Neuronal stem cell (in vitro differentiated cells): ENCODE measurements around the gene SPTLC3.

Experiments used
- DNase-seq: peaks from one replicate; pipeline ENCODE4 v3.0.0-alpha.2; 2013; ENCODE audit warnings: low spot score
- H2AFZ ChIP-seq: one replicate; pipeline ENCODE4 v1.6.1; 2013; ENCODE audit warnings: mild to moderate bottlenecking, low read length, inconsistent platforms
- H2AK5ac ChIP-seq: 2 replicates; pipeline ENCODE4 v1.6.1; 2013; ENCODE audit warnings: low read depth, mild to moderate bottlenecking, inconsistent platforms, low read length, moderate library complexity, mixed read lengths
- H2BK120ac ChIP-seq: 2 replicates; pipeline ENCODE4 v1.6.1; 2013; ENCODE audit warnings: low read depth, mild to moderate bottlenecking, inconsistent platforms, low read length, moderate library complexity, mixed read lengths
- H2BK12ac ChIP-seq: one replicate; pipeline ENCODE4 v1.6.1; 2013; ENCODE audit warnings: low read length, inconsistent platforms
- H2BK15ac ChIP-seq: 2 replicates; pipeline ENCODE4 v1.6.1; 2013; ENCODE audit warnings: mild to moderate bottlenecking, low read length, inconsistent platforms, mixed read lengths
- H2BK5ac ChIP-seq: one replicate; pipeline ENCODE4 v1.6.1; 2013; ENCODE audit warnings: inconsistent platforms, mild to moderate bottlenecking, low read length, moderate library complexity
- H3K14ac ChIP-seq: one replicate; pipeline ENCODE4 v1.6.1; 2013; ENCODE audit warnings: low read length, inconsistent platforms
- H3K18ac ChIP-seq: 2 replicates; pipeline ENCODE4 v1.6.1; 2013; ENCODE audit warnings: low read length, inconsistent platforms
- H3K23ac ChIP-seq: 2 replicates; pipeline ENCODE4 v1.6.1; 2013; ENCODE audit warnings: low read depth, mild to moderate bottlenecking, mixed read lengths, low read length, inconsistent platforms; ENCODE audit not compliant: poor library complexity
- H3K27ac ChIP-seq: replicated peaks from 3 replicates; pipeline ENCODE4 v1.5.1; 2013; ENCODE audit warnings: low read length, inconsistent platforms
- H3K27me3 ChIP-seq, 3 experiments: 2 replicates each; pipeline ENCODE4 v1.6.1; 2013; ENCODE audit warnings: low read length in 3 of 3, mild to moderate bottlenecking in 2 of 3, inconsistent platforms in 1 of 3, low read depth in 1 of 3, mixed read lengths in 1 of 3, moderate library complexity in 1 of 3; ENCODE audit not compliant: control insufficient read depth in 3 of 3, insufficient read depth in 3 of 3
- H3K36me3 ChIP-seq, 2 donors: replicated peaks in 1 of 2; 2 replicates each; pipeline ENCODE4 v1.6.1; 2013; ENCODE audit warnings: low read length in 2 of 2; ENCODE audit not compliant: control insufficient read depth in 2 of 2, insufficient read depth in 2 of 2
- H3K4ac ChIP-seq: 2 replicates; pipeline ENCODE4 v1.6.1; 2013; ENCODE audit warnings: inconsistent platforms, mild to moderate bottlenecking, low read length, moderate library complexity
- H3K4me1 ChIP-seq, 2 donors: 1 replicate in 1 of 2; 2 replicates in 1 of 2; pipeline ENCODE4 v1.6.1; 2013; ENCODE audit warnings: low read length in 2 of 2, low read depth in 1 of 2; ENCODE audit not compliant: control insufficient read depth in 2 of 2, insufficient read depth in 1 of 2
- H3K4me2 ChIP-seq: one replicate; pipeline ENCODE4 v1.6.1; 2013; ENCODE audit warnings: mild to moderate bottlenecking, low read length, inconsistent platforms; ENCODE audit not compliant: insufficient read depth, poor library complexity, severe bottlenecking
- H3K4me3 ChIP-seq, 2 donors: 2 replicates each; pipeline ENCODE4 v1.5.1; 2013; ENCODE audit warnings: low read length in 2 of 2, mild to moderate bottlenecking in 2 of 2, inconsistent platforms in 1 of 2, moderate library complexity in 1 of 2
- H3K79me1 ChIP-seq: one replicate; pipeline ENCODE4 v1.6.1; 2013; ENCODE audit warnings: low read depth, mild to moderate bottlenecking, inconsistent platforms, low read length, moderate library complexity
- H3K9ac ChIP-seq: one replicate; pipeline ENCODE4 v1.6.1; 2013; ENCODE audit warnings: mild to moderate bottlenecking, low read depth, low read length, inconsistent platforms; ENCODE audit not compliant: poor library complexity
- H3K9me3 ChIP-seq, 2 donors: replicated peaks in 1 of 2; 2 replicates each; pipeline versions ENCODE3 to v1.6.1; 2013; ENCODE audit warnings: low read length in 2 of 2, mild to moderate bottlenecking in 2 of 2, inconsistent platforms in 1 of 2, low read depth in 1 of 2, mixed read lengths in 1 of 2, moderate library complexity in 1 of 2; ENCODE audit not compliant: control insufficient read depth in 2 of 2, insufficient read depth in 1 of 2
- H4K8ac ChIP-seq: one replicate; pipeline ENCODE4 v1.6.1; 2013; ENCODE audit warnings: low read depth, mild to moderate bottlenecking, inconsistent platforms, low read length, moderate library complexity
- H4K91ac ChIP-seq: one replicate; pipeline ENCODE4 v1.6.1; 2013; ENCODE audit warnings: low read length, low read depth, mild to moderate bottlenecking, inconsistent platforms; ENCODE audit not compliant: poor library complexity
- WGBS, 2 donors: extraction: QIAGEN DNeasy Blood & Tissue Kit; methylation state at CpG; one replicate each; pipeline ENCODE4 v1.1.7; 2013; ENCODE audit warnings: missing lambda C conversion rate in 2 of 2, mixed read lengths in 1 of 2; ENCODE audit not compliant: insufficient read length in 2 of 2, insufficient replicate concordance in 1 of 2; ENCODE audit errors: extremely low coverage in 2 of 2; 5-methylcytosine and 5-hydroxymethylcytosine counted together

SPTLC3 gene

GRCh38 chr20:13173201-13173600, 164.4 kb downstream of the SPTLC3 start:
- Histone ChIP-seq H3K23ac (no peak overlapping the region), H2AK5ac (no peak overlapping the region), H3K14ac (no peak overlapping the region), H3K4me2 (no peak overlapping the region), H3K27ac (no peak overlapping the region), H3K79me1 (no peaks in the 10 kb centered on the region), H3K27me3 (no peaks in the 10 kb centered on the region), H3K18ac (no peak overlapping the region), H4K91ac (no peak overlapping the region), H3K4me3 (no peak overlapping the region), H4K8ac (no peak overlapping the region), H2BK12ac (no peak overlapping the region), H3K9me3 (peaks cover 0 to 3% of the 10 kb centered on the region in 2 donors), H2AFZ (no peak overlapping the region), H2BK15ac (no peak overlapping the region), H3K4me1 (no peaks in the 10 kb centered on the region), H2BK120ac (no peak overlapping the region), H3K36me3 (no peaks in the 10 kb centered on the region), H3K9ac (no peak overlapping the region), H3K4ac (no peak overlapping the region), H2BK5ac (no peak overlapping the region)
- WGBS, 2 donors: no CpG with 5 or more reads among the region's 2 CpGs
- no peak for DNase-seq

DNA sequence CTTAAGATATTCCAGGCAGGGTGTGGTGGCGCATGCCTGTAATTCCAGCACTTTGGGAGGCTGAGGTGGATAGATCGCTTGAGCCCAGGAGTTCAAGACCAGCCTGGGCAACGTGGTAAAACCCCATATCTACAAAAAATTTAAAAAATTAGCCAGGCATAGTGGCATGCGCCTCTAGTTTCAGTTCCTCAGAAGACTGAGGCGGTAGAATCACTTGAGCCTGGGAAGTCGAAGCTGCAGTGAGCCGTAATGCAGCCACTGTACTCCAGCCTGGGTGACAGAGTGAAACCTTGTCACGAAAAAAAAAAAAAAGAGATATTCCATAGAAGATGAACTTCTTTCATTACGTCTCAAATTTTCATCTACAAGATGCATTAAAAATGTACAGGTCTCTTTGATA, 165.6 kb downstream of the SPTLC3 start:
- Histone ChIP-seq H3K27ac (no peak overlapping the region), H3K4me1 (no peaks in the 10 kb centered on the region), H4K8ac (no peak overlapping the region), H2BK12ac (no peak overlapping the region), H3K4me3 (no peak overlapping the region), H3K9me3 (no peaks in the 10 kb centered on the region), H3K36me3 (no peaks in the 10 kb centered on the region), H3K4me2 (no peak overlapping the region), H3K27me3 (no peaks in the 10 kb centered on the region), H2AK5ac (no peak overlapping the region), H3K4ac (no peak overlapping the region), H2BK5ac (no peak overlapping the region), H3K23ac (no peak overlapping the region), H2AFZ (no peak overlapping the region), H3K14ac (no peak overlapping the region), H4K91ac (no peak overlapping the region), H3K79me1 (no peaks in the 10 kb centered on the region), H3K9ac (no peak overlapping the region), H2BK120ac (no peak overlapping the region), H3K18ac (no peak overlapping the region), H2BK15ac (no peak overlapping the region)
- DNase-seq: no peak
- no CpG with 5 or more reads among the region's 9 CpGs for WGBS, 2 donors

DNA sequence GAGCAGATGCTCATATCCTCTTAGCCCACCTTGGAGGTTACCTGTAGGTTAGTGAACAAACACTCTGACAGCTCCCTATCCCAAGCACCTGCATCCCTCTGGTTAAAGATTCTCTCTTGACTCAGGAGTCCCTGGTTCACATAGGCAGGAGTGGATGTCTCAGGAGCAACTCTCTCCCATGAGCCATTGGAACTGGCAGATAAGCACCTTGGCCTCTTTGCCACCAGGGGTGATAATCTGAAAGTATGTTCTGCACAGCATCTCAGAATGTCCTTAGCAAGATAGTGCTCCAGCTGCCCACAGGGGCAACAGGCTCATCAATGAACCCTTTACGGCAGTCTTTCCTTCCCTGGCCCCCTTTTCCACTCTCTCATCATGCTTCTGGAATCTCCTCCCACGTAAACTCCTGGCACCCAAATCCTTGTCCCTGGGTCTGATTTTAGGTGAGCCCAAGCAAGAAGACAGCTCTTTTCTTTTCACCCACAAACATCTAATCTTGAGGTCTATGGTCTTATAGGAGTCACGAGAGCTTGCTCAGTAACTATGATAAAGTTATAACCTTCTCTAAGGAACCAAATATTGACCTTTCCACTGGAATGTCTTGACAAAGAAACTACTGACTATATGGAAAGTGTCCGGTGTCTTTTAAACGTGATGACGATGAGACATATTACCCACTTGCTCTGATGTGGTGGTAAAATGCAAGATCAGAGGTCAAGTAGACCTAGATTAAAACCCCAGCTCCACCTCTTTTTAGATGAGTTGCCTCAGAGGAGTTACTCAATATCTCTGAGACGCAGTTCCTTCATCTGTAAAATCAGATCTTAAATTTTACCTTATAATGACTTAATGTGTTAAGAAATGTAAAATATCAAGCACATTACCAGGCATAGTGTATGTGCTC, 172.5 kb downstream of the SPTLC3 start:
- Histone ChIP-seq H3K4me2 (no peak overlapping the region), H3K23ac (no peak overlapping the region), H2BK5ac (no peak overlapping the region), H3K36me3 (no peaks in the 10 kb centered on the region), H2BK120ac (no peak overlapping the region), H3K9me3 (no peaks in the 10 kb centered on the region), H3K4me3 (no peak overlapping the region), H3K79me1 (no peaks in the 10 kb centered on the region), H3K4me1 (no peaks in the 10 kb centered on the region), H4K8ac (no peak overlapping the region), H4K91ac (no peak overlapping the region), H3K9ac (no peak overlapping the region), H3K27me3 (no peaks in the 10 kb centered on the region), H2AFZ (no peak overlapping the region), H3K27ac (no peak overlapping the region), H2BK15ac (no peak overlapping the region), H3K4ac (no peak overlapping the region), H2BK12ac (no peak overlapping the region), H3K18ac (no peak overlapping the region), H3K14ac (no peak overlapping the region), H2AK5ac (no peak overlapping the region)
- DNase-seq: no peak
- WGBS, 2 donors: no CpG with 5 or more reads among the region's 7 CpGs

DNA sequence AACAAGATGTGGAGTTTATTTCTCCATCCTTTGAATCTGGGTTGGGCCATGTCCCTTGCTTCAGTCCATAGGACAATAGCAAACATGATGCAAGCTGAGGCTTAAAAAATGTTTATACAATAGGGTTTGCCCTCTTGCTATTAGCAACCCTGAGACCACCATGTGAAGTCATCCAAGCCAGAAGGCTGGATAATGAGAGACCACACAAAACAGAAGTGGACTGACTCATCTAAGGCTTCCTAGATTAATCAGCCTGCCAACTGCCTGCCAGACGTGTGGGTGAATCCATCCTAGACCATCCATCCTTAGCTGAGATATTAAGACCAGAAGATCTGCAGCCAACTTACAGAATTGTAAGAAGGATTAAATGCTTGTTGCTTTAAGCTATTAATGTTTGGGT, 174.2 kb downstream of the SPTLC3 start:
- Histone ChIP-seq H2AK5ac (no peak overlapping the region), H3K4me2 (no peak overlapping the region), H3K9me3 (no peaks in the 10 kb centered on the region), H3K14ac (no peak overlapping the region), H4K8ac (no peak overlapping the region), H3K27ac (no peak overlapping the region), H2BK120ac (no peak overlapping the region), H3K18ac (no peak overlapping the region), H3K9ac (no peak overlapping the region), H3K23ac (no peak overlapping the region), H3K36me3 (no peaks in the 10 kb centered on the region), H2AFZ (no peak overlapping the region), H4K91ac (no peak overlapping the region), H3K4me1 (no peaks in the 10 kb centered on the region), H3K4ac (no peak overlapping the region), H2BK5ac (no peak overlapping the region), H2BK15ac (no peak overlapping the region), H2BK12ac (no peak overlapping the region), H3K27me3 (no peaks in the 10 kb centered on the region), H3K79me1 (no peaks in the 10 kb centered on the region), H3K4me3 (no peak overlapping the region)
- no peak for DNase-seq
- no CpG with 5 or more reads among the region's 1 CpG for WGBS, 2 donors
